HG02571 (cell line): ENCODE measurements around the gene FOLR1.

Experiments
- ATAC-seq: cut with Tn5 transposase; IDR thresholded peaks from one replicate; pipeline ENCODE4 v1.9.1; 2021; ENCODE audit warnings: mild to moderate bottlenecking, moderate library complexity; ENCODE audit not compliant: unreplicated experiment

FOLR1 gene

DNA sequence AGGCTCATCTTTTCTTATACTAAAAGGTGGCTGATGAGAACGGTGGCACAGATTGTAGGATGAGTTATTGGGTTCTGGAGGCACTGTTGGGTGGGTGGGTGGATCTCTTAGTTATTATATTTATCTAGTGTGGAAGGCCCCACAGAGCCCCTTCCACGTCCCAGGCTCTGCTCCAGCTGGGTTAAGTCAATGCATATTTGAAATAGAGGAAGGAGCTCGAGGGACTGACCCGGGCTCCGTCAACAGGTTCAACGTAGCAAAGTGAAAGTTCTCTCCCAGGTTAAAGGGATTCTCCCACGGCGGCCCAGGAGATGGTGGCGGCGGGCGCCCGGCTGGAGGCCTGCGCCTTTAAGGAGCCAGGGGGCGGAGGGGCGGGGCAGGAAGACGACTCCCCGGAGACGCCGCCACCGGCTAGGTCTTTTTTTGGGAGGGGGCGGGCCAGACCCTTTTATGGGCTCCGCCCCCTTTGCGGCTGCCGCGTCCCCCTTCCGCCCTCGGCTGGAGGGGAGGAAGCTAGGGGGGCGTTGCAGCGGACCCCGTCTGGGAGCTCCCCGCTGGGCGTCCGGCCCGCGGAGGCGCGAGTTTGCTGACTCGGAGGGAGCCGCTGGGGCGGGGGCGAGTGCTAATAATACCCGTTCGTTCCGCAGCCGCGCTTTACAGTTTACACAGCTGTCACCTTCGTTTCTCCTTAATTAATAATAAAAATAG, 31.1 kb downstream of the FOLR1 start:
- ATAC-seq = peak; percentile 64

DNA sequence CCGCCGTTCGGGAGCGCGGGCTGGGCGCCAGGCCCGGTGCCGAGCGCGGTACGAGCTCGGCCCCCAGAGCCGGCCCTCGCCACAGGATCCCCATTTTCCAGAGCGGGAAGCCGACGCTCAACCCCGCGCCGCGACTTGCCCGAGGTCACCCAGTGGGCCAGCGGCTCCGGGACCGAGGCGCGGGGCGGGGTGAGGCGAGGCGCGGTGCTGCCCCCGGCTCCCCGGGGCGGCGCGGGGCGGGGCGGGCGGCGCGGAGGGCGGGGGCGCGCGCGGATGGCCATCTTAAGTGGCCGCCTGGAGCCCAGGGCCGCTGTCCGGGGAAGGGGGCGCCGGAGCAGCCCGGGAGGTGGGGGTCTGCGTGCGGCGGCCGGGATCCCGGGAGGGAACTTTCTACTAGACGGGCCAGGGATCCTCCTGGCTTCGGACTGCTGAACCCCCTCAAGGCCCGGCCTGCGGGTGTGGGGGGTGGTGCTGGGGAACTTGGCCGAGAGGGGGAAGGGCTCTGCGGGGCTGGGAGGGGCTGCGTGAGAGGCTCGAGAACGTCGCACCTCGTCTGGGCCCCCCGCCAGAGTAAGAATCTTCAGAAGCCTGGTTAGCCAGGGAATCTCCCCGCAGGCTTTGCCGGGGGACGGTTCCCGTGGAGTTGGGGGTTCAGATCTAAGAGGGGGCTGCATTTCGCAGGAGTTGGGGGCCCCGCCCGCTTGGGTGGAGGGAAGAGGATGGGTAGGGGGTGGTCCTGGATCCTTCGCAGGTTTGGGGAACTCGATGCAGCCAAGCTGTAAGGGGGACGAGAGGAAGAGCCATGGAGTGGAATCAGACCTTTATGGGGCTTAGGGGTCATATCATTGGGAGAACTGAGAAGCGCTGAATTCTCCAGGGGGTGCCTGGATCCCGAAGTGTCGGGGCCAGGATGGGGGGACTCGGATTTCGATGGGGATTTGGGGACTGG, 31.9 kb downstream of the FOLR1 start:
- peak; percentile 51 for ATAC-seq

DNA sequence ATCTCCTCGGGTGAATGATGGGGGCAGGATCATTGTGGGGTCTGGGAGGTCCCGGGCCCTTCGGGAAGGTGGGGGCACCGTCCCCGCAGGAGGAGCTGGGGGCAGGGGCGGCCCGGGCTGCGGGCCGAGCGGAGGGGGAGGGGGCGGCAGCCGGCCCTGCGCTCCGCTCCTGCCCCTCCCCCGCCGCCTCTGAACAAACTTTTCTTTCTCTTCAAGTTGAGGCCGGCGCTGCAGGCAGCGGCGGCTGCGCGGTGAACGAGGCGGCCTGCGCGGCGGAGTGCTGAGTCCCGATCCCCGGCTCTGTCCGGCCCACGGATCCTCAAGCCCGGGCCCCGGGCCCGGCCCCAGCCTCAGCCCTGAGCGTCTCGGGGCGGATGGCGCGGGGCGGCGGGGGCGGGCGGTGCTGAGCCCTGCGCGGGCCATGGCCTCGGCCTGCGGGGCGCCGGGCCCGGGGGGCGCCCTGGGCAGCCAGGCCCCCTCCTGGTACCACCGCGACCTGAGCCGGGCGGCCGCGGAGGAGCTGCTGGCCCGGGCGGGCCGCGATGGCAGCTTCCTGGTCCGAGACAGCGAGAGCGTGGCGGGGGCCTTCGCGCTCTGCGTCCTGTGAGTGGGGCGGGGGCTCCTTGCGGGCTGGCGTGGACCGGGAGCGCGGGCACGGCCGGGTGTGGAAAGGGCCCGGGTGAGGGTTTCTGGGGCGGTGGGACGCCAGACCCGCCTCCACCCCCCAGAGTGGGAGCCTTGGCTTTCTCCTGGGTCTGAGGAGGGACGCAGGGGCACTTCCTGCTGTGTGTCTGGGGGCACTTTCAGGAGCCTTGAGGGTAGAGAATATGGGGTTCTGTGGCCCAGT, 32.8 kb downstream of the FOLR1 start, which contains the start of gene INPPL1:
TSS of gene INPPL1 (plus strand) at position 204 of the 847 bp plus-strand sequence. CDS start at position 422, 218 bp downstream.
- ATAC-seq = no peak

DNA sequence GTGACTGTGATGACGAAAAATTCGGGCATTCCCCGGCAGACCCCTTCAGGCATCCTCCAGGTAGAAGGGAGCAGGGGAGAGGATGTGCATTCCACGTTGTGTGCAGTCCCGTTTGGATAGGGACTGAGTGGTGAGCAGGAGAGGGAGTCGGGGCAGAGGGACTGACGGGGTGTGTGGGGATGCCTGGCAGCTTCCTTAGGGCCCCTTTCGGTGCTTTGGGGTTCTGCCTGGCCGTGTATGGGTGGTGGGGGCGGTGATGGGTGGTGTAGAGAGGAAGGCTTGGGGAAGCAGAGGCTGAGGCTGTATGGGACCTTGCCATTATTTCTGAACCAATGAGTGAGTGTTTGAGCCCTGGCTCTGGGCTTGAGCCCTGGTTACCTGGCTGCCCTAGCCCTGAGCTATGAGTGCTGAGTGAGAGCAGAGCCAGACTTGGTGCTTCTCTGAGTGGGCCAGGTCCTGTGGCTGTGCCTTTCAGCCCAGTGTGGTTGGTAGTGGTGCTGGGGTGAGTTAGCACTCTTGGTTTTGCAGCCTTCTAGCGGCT, 33.5 kb downstream of the FOLR1 start:
- ATAC-seq = no peak

DNA sequence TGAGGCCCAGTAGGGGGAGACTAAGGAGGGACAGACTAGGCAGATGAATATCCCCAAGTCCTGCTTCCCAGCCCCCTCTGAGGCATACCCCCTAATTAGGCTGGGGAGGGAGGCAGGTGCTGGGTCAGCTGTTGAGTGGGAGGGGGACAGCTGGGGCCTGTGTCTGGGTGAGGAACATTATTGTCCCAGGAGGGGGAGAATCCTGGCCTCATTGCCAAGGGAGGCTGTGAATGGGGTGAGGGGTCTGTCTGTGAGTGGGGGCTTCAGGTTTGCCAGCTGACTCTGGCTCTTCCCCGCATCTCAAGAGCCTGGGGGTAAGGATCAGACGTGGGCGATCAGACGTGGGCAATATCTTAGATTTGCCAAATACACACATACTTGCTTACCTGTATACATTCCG, 34.8 kb downstream of the FOLR1 start:
- no peak for ATAC-seq

DNA sequence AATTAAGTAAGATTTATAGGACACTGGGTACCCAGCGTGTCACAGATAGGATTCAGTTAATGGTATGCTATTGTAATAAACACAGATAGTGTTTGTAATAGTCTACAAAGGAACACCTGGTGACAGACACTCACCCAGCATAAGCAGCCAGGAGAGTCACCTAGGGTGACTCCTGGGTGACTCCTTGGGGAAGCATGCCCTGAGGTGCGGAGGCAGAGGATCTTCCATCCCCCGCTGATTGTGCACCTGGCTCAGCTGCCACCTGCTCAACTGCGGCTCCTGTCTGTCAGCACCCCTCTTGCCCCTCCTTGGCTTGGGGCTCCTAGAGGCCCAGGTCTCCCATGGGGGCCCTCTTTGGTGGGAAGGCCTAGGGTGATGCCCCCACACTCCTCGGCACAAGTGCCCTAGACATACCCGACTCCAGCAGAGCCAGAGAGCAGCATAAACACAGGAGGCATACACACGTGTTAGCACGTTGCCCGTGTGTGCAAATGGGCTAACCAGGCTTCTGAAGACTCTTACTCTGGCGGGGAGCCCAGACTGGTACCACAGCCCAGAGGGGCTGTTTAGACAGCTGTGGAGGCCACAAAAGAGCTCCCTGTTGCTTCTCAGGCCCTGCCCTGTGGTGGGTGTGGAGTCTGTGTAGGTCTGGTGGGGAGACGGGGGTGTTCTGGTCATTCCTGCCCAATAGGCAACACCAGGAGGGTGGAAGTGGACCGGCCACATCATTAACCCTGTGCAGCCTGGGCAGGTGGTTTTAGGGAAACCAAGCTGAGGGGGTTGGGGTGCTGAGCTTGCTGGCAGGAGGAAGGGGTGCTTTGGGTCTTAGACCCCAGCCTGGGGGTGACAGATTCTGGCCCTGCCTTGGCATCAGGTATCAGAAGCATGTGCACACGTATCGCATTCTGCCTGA, 35.6 kb downstream of the FOLR1 start:
- no peak for ATAC-seq

DNA sequence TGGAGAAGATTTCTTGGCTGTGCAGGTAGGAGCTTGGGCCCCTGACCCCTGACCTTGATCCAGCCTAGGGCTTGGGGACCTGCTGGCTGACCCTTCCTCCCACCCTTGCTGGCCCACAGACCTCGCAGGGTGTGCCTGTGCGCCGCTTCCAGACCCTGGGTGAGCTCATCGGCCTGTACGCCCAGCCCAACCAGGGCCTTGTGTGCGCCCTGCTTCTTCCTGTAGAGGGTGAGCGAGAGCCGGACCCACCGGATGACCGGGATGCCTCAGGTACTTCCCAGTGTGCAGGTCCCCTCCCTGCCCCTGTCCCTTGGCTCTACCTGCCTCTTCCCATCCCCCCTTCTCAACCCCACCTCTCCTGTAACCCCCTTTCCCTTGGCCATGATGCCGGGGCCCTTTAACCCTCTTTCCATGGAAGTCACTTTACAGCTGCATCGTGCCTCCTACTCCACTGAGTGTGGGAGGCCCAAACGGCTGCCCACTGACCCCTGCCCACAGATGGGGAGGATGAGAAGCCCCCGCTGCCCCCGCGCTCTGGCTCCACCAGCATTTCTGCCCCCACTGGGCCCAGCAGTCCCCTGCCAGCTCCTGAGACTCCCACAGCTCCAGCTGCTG, 36.4 kb downstream of the FOLR1 start:
- no peak for ATAC-seq

DNA sequence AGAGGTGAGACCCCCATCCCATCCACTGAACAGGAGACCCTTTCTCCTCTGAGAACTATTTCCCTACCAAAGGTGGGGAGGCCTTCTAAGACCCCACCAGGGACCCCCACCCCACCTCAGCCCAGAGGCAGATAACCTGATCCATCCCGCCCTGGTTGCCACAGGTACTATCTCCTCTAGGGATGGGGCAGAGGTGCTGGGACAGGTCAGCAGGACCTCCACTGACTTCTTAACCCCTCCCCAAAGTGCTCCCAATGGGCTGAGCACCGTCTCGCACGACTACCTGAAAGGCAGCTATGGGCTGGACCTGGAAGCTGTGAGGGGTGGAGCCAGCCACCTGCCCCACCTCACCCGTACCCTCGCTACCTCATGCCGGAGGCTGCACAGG, 36.9 kb downstream of the FOLR1 start:
- ATAC-seq = no peak

DNA sequence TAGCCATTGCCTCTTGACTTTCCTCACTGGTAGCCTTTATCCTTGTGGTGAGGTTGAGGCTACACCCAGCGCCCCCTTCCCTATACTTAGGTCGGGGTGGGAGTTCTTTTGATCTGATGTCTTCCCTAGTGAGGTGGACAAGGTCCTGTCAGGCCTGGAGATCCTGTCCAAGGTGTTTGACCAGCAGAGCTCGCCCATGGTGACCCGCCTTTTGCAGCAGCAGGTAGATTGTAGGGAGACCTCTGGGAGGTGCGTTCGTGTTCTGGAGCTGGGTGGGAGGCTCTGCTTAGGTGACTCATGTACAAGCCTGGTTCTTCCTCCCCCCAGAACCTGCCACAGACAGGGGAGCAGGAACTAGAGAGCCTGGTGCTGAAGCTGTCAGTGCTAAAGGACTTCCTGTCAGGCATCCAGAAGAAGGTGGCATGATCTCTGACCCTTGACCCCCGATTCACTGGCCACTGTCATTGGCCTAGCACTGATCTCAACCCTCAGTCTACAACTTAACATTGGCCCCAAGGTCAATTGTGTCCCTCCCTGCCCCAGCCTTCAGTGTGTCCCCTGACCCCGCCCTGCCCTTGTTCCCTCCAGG, 37.5 kb downstream of the FOLR1 start:
- no peak for ATAC-seq

DNA sequence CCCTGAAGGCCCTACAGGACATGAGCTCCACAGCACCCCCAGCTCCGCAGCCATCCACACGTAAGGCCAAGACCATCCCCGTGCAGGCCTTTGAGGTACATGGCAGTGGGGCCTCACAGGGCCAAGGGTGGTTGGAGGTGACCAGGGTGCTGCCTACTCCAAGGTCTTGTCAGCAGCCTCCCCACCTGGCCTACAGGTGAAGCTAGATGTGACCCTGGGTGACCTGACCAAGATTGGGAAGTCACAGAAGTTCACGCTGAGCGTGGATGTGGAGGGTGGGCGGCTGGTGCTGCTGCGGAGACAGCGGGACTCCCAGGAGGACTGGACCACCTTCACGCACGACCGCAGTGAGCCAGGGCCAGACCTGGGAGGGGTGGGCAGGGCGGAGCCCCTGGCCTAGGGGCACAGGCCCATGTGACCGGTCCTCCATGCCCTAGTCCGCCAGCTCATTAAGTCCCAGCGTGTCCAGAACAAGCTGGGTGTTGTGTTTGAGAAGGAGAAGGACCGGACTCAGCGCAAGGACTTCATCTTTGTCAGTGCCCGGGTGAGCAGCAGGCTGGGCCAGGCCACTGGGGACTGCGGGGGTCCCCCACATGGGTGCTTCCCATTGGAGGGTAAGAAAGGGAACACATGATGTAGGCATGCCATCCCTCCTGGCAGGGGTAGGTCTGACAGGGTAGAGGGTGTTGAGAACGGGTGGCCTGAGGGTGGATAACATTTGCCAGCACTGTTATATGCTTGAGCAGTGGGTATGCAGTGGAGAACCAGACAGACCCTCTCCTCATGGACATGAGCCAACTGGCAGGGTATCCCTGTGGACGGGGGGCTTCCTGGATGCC, 38.2 kb downstream of the FOLR1 start:
- no peak for ATAC-seq

DNA sequence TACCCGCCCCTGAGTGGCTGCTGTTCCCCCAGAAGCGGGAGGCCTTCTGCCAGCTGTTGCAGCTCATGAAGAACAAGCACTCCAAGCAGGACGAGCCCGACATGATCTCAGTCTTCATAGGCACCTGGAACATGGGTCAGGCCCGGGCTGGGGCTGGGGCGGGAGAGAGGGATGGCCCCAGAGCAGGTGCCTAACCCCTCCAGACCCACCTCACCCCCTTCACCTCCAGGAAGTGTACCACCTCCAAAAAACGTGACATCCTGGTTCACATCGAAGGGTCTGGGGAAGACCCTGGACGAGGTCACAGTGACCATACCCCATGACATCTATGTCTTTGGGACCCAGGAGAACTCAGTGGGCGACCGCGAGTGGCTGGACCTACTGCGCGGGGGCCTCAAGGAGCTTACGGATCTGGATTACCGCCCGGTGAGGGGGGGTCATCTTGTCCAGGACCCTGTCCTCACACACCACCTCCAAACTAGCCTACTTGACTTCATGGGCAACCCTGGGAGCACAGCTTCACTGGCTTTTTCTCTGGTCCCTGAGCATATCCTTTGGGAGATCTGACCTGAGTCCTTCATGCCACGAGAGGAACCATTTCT, 38.9 kb downstream of the FOLR1 start:
- no peak for ATAC-seq

DNA sequence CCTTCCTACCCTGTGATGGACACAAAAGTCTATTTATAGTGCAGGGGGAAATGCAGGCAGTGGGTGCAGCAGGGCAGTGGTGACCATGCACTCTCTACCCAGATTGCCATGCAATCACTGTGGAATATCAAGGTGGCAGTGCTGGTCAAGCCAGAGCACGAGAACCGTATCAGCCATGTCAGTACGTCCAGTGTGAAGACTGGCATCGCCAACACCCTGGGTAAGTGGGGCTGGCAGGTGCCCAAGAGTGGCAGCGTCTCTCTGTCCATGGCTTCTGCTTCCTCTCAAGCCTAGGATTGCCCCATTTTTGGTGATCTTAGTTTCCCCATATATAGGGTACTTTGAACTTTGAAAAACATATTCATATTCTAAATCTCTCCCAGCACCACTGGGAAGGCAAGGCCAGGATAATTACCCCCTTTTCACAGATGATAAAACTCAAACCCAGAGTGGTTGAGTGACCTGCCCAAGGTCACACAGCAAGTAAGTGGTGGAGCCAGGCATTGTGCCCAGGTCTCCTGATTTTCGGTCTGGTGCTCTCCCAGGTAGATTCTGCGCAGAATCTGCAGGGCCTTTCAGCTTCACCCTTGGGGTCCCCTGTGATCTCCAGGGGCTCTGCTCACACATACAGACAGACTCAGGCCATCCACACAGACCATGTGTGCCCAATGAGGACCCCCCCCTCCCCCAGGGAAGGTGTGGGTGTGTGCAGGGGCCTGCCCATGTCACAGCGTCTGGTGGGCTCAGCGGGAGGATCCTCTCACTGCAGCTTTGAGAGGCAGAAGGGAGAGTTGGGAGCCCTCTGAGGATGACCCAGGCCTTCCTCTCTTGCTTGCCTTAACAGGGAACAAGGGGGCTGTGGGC, 39.7 kb downstream of the FOLR1 start:
- no peak for ATAC-seq

DNA sequence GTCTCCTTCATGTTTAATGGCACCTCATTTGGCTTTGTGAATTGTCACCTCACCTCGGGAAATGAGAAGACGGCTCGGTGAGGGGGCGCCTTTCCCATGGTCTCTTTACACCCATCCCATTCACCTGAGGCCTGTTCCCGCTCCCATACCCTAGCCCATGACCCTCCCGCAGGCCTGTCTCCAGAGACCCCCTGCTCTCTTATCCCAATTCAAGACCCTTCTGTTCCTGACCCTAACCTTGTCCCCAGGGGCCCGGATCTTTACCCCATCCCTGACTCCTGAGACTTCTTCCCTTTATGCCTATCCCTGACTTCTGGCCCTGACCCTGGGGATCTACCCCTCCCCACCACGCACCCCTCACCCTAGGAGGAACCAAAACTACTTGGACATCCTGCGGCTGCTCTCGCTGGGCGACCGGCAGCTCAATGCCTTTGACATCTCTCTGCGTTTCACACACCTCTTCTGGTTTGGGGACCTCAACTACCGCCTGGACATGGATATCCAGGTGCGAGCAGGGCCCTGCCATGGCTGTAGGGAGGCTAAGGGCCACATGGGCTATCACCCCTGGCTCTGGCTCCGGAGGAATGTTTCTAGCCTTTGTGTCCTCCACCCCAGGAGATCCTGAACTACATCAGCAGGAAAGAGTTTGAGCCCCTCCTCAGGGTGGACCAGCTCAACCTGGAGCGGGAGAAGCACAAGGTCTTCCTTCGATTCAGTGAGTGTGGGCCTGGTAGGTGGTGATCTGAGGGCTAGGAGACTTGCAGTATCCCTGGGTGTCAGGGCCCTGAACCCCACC, 40.5 kb downstream of the FOLR1 start:
- ATAC-seq = no peak

DNA sequence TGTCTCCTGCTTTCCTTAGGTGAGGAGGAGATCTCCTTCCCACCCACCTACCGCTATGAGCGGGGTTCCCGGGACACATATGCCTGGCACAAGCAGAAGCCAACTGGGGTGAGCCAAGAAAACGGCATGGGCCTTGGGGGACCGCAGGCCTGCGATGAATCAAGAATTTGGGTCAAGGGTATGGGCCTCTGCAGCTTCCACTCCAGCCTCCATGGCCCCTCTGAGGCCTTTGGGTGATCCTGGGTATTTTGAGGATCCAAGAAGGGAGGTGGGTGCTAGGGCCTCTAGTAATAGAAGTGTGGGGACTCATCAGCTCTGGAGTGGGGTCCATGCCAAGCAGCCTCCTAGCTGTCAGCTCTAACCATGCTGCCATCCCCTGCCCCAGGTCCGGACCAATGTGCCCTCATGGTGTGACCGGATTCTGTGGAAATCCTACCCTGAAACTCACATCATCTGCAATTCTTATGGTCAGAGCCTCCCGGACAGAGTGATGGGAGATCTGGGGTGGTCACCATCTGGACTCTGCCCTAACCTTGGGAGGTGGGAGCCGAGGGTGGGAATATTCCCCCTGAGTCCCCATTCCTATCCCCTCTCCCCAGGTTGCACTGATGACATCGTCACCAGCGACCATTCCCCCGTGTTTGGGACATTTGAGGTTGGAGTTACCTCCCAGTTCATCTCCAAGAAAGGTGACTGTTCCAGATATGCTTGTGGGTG, 41.3 kb downstream of the FOLR1 start:
- no peak for ATAC-seq

DNA sequence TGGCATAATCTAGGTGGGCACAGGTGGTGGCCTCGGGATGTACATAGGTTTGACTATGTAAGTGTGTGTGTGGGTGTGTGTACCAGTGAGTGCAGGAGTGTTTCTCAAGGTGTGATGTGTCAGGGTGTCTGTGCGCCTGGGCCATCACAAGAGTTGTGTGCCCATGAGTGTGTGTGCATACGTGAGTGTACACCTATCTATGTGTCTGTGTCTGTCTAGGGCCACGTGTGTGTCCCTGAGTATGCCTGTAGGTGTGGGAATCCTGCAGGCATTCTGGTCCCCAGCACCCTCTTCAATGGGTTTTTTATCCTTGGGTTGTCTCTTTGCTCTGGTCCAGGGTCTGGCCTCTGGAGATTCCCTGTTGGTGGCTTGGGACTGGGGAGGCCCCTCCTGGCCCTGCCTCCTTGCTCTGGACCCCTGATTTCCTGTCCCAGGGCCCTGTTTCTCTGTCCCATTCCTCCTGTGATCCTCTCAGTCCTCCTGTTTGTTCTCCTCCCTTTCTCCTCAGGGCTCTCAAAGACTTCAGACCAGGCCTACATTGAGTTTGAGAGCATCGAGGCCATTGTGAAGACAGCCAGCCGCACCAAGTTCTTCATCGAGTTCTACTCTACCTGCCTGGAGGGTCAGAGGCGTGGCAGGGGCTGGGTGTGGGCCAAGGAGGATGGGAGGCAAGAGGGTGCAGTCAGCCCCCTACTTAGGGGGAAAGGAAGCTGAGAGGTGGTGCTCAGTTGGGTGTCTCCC, 42.0 kb downstream of the FOLR1 start:
- ATAC-seq = no peak
